BLaER1 treated with 17β-estradiol and CSF1 and Interleukin-3, amounts not matched to agents 10 nM and 100 nM (cell line): Measurements from ENCODE around the gene ZDHHC3.

Source experiments
- H3K27ac ChIP-seq, 11 experiments: shearing (Covaris generic); formaldehyde crosslinking; 2 replicates each; pipeline ENCODE4 v1.8.1; 2022
- H3K27me3 ChIP-seq, 11 experiments: shearing (Covaris generic); formaldehyde crosslinking; 2 replicates each; pipeline ENCODE4 v1.8.1; 2022
- H3K36me3 ChIP-seq, 11 experiments: shearing (Covaris generic); formaldehyde crosslinking; 2 replicates each; pipeline ENCODE4 v1.8.1; 2022
- H3K4me1 ChIP-seq, 10 experiments: shearing (Covaris generic); formaldehyde crosslinking; 2 replicates each; pipeline ENCODE4 v1.8.1; 2022
- H3K4me2 ChIP-seq, 11 experiments: shearing (Covaris generic); formaldehyde crosslinking; 2 replicates each; pipeline ENCODE4 v1.8.1; 2022
- H3K4me3 ChIP-seq, 10 experiments: shearing (Covaris generic); formaldehyde crosslinking; 2 replicates each; pipeline ENCODE4 v1.8.1; 2022
- H3K9ac ChIP-seq, 11 experiments: shearing (Covaris generic); formaldehyde crosslinking; 2 replicates each; pipeline ENCODE4 v1.8.1; 2022
- H3K9me3 ChIP-seq, 11 experiments: shearing (Covaris generic); formaldehyde crosslinking; replicated peaks in 1 of 11; 2 replicates each; pipeline ENCODE4 v1.8.1; 2022
- H4K20me1 ChIP-seq, 11 experiments: shearing (Covaris generic); formaldehyde crosslinking; 2 replicates each; pipeline ENCODE4 v1.8.1; 2022
- Cebpa-rat ChIP-seq, 11 experiments: shearing (Covaris generic); IDR thresholded peaks; 2 replicates each; pipeline ENCODE4 v1.8.1; 2022

ZDHHC3 gene

DNA sequence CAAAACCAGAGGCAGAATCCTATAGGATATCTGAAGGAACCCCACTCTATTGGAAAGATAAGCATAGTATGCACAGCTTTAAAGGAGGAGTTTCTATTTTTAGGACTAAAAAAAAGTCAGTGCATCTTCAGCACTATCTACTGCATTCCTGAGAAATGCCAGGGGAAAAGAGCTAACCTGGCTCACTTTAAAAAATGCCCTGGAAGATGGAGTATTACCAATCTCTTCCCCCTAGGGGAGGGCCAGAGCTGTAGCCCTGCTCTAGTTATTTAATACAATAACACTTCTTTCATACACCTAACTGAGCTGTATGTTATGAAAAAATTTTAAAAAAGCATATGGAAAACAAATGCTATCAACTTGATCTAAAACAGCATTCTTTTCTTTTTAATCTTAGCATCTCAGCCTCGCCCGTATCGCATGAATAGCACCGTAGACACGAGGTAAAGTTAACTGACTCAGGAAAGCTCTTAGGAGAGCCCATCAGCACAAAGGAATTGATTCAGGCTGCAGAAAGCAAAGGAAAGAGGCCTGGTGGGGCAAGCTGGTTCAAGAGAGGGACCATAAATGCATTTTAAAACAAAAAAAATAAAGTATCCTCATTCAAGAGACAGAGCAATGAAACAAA lies 51.4 kb downstream of the ZDHHC3 start:
- no peak overlapping the region for H3K4me3 ChIP-seq
- no peak overlapping the region for H3K27ac ChIP-seq
- no peaks in the 10 kb centered on the region for H3K9me3 ChIP-seq
- H3K4me1 ChIP-seq, result no peaks in the 10 kb centered on the region
- TF ChIP-seq Cebpa-rat (IDR thresholded peaks at IDR 0.05), result no peak
- peaks cover 72 to 95% (median 92%) of the 10 kb centered on the region in 11 experiments for H3K36me3 ChIP-seq
- H4K20me1 ChIP-seq, result no peaks in the 10 kb centered on the region
- H3K4me2 ChIP-seq, result no peak overlapping the region
- no peak overlapping the region for H3K9ac ChIP-seq
- H3K27me3 ChIP-seq, result no peaks in the 10 kb centered on the region

DNA sequence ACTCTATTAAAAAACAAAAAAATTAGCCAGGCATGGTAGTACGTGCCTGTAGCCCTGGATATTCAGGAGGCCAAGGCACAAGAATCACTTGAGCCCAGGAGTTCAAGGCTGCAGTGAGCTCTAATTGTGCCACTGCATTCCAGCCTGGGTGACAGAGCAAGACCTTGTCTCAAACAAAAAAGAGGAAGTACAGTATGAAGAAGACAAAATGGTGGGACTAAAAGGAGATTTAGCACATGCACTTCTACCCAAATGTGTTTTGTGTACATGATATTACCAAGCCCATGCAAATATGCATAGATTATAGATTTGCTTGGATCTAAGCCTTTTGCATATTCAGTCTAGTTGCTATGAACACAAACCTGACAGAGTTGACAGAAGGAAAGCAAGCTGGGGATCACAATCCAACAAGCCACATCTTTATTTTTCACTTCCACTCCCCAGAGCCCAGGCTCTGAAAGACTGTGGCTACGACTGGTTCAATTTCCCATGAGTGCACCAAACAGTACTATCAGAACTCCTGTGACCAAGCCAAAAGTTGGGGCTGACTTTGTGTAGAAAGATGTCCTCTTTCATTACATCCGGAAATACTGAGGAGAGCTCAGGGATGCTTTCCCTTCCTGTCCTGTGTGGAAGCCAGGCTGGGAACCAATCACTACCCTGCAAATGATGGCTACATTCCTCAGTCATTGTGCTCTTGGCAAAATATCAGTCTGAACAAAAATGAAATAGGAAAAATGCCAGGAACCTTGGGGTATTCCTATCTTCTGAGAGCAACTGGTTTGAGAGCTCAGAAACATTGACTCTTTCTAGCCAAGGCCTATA lies 52.1 kb downstream of the ZDHHC3 start:
- Histone ChIP-seq H3K9ac (no peak overlapping the region), H4K20me1 (no peaks in the 10 kb centered on the region), H3K9me3 (no peaks in the 10 kb centered on the region), H3K36me3 (peaks cover 65 to 91% (median 85%) of the 10 kb centered on the region in 11 experiments), H3K27ac (peak overlapping the region in 1 of 11 experiments; percentile 8; a peak in 1 of 22 replicates), H3K4me3 (no peak overlapping the region), H3K4me1 (no peaks in the 10 kb centered on the region), H3K27me3 (no peaks in the 10 kb centered on the region), H3K4me2 (no peak overlapping the region; a peak in 1 of 22 replicates)
- no peak for TF ChIP-seq Cebpa-rat (IDR thresholded peaks at IDR 0.05)

- no peaks in the 10 kb centered on the region for H3K9me3 ChIP-seq
- H3K27me3 ChIP-seq, result no peaks in the 10 kb centered on the region
- H3K36me3 ChIP-seq, result peaks cover 40 to 82% (median 60%) of the 10 kb centered on the region in 11 experiments
- no peak for TF ChIP-seq Cebpa-rat (IDR thresholded peaks at IDR 0.05)
- H4K20me1 ChIP-seq, result no peaks in the 10 kb centered on the region; a peak in 1 of 22 replicates
- no peak overlapping the region for H3K4me3 ChIP-seq
- H3K4me2 ChIP-seq, result no peak overlapping the region
- no peak overlapping the region for H3K27ac ChIP-seq
- H3K4me1 ChIP-seq, result peaks cover 0 to 8% (median 0%) of the 10 kb centered on the region in 10 experiments; a peak in 2 of 20 replicates
- H3K9ac ChIP-seq, result no peak overlapping the region
Observed at GRCh38 chr3:44920081-44920480, 55.9 kb downstream of the ZDHHC3 start.

DNA sequence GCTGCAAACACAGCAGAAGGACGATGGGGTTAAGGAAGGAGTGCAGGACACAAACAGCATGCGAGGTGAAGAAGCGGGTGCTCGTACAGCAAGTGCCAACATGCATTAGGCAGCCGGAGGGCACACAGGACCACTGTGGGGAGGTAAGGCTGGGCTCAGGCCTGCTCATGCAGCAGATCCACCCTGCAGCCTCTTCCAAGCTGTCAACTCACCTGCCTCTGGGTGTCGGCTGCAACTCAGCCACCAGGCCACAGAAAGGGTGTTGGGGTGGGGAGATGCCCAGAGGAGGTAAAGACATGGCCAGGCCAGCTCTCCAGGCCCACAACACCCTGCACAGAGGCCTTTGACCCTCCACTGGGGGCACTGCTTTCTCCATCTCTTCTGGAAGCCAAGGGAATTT lies 57.4 kb downstream of the ZDHHC3 start:
- Histone ChIP-seq H3K27me3 (no peaks in the 10 kb centered on the region), H3K9ac (no peak overlapping the region), H3K4me2 (no peak overlapping the region), H3K4me3 (no peak overlapping the region), H3K4me1 (peaks cover 0 to 8% (median 0%) of the 10 kb centered on the region in 10 experiments; a peak in 2 of 20 replicates), H4K20me1 (no peaks in the 10 kb centered on the region; a peak in 1 of 22 replicates), H3K27ac (no peak overlapping the region), H3K36me3 (peaks cover 30 to 67% (median 45%) of the 10 kb centered on the region in 11 experiments), H3K9me3 (no peaks in the 10 kb centered on the region)
- TF ChIP-seq Cebpa-rat (IDR thresholded peaks at IDR 0.05), result no peak

- no peaks in the 10 kb centered on the region for H3K27me3 ChIP-seq
- H3K9ac ChIP-seq, result no peak overlapping the region
- H3K9me3 ChIP-seq, result no peaks in the 10 kb centered on the region
- H3K36me3 ChIP-seq, result peaks cover 27 to 62% (median 40%) of the 10 kb centered on the region in 11 experiments
- no peaks in the 10 kb centered on the region; a peak in 1 of 22 replicates for H4K20me1 ChIP-seq
- no peak overlapping the region for H3K4me3 ChIP-seq
- TF ChIP-seq Cebpa-rat (IDR thresholded peaks at IDR 0.05), result no peak
- no peak overlapping the region for H3K27ac ChIP-seq
- peaks cover 0 to 8% (median 0%) of the 10 kb centered on the region in 10 experiments; a peak in 2 of 20 replicates for H3K4me1 ChIP-seq
- H3K4me2 ChIP-seq, result no peak overlapping the region
Observed at GRCh38 chr3:44918087-44918486, 57.9 kb downstream of the ZDHHC3 start.

DNA sequence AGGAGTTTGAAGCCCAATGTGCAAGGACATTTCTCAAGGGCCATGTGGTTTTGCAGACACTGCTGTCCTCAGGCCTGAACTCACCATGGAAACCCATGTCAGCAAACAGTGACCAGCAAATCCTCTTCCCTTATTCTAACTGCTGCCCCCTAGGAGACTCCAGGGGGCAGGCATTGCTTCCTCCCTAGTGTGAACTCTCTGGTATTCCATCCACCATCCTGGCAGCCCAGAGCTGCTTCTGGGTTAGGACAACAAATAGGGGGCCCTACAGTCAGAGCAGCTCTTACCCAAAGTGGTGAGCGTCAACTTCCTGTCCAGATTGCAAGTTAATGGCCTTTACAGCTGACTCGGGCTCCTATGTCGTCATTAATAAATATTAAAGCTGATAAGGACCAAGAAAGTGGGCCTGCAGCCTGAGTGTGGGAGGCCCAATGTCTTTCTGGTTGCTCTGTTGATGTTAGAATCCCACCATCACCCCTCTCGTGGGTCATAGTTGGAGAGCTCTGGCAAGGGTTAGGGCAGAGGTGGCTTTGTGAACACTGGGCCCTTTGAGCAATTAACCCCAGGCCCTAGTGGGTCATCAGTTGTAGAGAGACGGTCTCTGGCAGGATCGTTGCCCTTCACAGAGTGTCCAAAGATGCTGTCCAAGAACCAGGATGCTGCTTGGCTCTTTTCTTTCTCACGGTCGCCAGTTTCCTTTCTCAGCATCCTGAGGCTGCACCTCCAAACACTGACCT lies 60.1 kb downstream of the ZDHHC3 start:
- no peaks in the 10 kb centered on the region; a peak in 1 of 22 replicates for H4K20me1 ChIP-seq
- no peak overlapping the region for H3K4me3 ChIP-seq
- H3K9ac ChIP-seq, result 0 out of 22 replicates have a peak overlapping the region, but pooled peaks of 1 of the 11 experiments have one; percentile 11
- H3K27ac ChIP-seq, result peak overlapping the region in 1 of 11 experiments; percentile 27; a peak in 1 of 22 replicates
- H3K4me1 ChIP-seq, result peaks cover 0 to 8% (median 0%) of the 10 kb centered on the region in 10 experiments; a peak in 2 of 20 replicates
- H3K27me3 ChIP-seq, result no peaks in the 10 kb centered on the region
- TF ChIP-seq Cebpa-rat (IDR thresholded peaks at IDR 0.05), result no peak
- H3K4me2 ChIP-seq, result no peak overlapping the region
- H3K9me3 ChIP-seq, result peaks cover 0 to 10% (median 2%) of the 10 kb centered on the region in 11 experiments; a peak in 9 of 22 replicates
- H3K36me3 ChIP-seq, result peaks cover 9 to 41% (median 22%) of the 10 kb centered on the region in 11 experiments; a peak in 21 of 22 replicates

GRCh38 chr3:44914936-44915335 lies 61.0 kb downstream of the ZDHHC3 start:
- Histone ChIP-seq H3K27ac (peak overlapping the region in 1 of 11 experiments; percentile 27; a peak in 1 of 22 replicates), H4K20me1 (no peaks in the 10 kb centered on the region; a peak in 1 of 22 replicates), H3K9me3 (peaks cover 0 to 19% (median 8%) of the 10 kb centered on the region in 11 experiments; a peak in 12 of 22 replicates), H3K36me3 (peaks cover 0 to 32% (median 14%) of the 10 kb centered on the region in 11 experiments; a peak in 17 of 22 replicates), H3K4me1 (peaks cover 0 to 8% (median 0%) of the 10 kb centered on the region in 10 experiments; a peak in 2 of 20 replicates), H3K4me3 (no peak overlapping the region), H3K9ac (no peak overlapping the region), H3K27me3 (no peaks in the 10 kb centered on the region), H3K4me2 (no peak overlapping the region)
- TF ChIP-seq Cebpa-rat (IDR thresholded peaks at IDR 0.05), result no peak

DNA sequence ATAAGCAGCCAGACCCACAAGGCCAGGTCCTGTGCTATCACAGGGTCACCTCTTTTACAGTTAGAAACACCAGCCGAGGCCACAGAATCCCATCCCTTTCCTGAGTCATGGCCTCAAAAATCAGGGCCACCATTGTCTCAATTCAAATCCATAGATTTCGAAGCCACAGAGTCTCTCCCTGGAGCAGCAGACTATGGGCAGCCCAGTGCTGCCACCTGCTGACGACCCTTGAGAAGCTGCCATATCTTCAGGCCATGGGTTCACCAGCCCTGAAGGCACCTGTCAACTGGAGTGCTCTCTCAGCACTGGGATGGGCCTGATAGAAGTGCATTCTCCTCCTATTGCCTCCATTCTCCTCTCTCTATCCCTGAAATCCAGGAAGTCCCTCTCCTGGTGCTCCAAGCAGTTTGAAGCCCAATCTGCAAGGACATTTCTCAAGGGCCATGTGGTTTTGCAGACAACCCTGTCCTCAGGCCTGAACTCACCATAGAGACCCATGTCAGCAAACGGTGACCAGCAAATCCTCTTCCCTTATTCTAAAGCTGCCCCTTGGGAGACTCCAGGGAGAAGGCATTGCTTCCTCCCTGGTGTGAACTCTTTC lies 62.0 kb downstream of the ZDHHC3 start:
- Histone ChIP-seq H3K27ac (no peak overlapping the region), H3K9ac (no peak overlapping the region), H3K36me3 (peaks cover 0 to 30% (median 12%) of the 10 kb centered on the region in 11 experiments; a peak in 15 of 22 replicates), H3K4me2 (no peak overlapping the region), H4K20me1 (no peaks in the 10 kb centered on the region; a peak in 1 of 22 replicates), H3K27me3 (no peaks in the 10 kb centered on the region), H3K4me3 (no peak overlapping the region), H3K4me1 (peaks cover 0 to 8% (median 0%) of the 10 kb centered on the region in 10 experiments; a peak in 2 of 20 replicates), H3K9me3 (peaks cover 5 to 29% (median 13%) of the 10 kb centered on the region in 11 experiments; a peak in 15 of 22 replicates)
- TF ChIP-seq Cebpa-rat (IDR thresholded peaks at IDR 0.05), result no peak
